Raji (cell line): Measurements from ENCODE around the gene FAM53B.

ENCODE experiments used
- POLR2A ChIP-seq: IDR thresholded peaks from 2 replicates; pipeline ENCODE4 v1.6.1; 2011; ENCODE audit warnings: low read depth, low read length, control low read depth; ENCODE audit not compliant: insufficient read depth

Gene FAM53B

DNA sequence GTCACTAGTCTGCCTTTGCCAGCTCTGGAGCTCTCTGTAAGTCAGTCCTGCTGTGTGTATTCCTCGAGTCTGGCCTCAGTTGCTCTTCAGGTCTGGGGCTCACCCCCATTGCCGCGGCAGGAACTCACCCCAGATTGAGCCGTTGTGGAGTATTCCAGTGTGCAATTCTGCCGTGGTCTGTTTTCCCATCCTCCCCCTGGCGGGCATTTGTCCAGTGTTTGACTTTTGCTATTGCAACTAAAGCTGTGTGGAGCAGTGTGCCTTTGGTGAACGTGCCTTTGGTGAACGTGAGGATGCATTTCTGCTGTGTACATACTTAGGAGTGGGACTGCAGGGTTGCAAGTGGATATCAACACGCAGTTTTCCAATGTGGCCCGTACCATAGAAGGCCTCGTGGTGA is 134.5 kb downstream of the FAM53B start:
- no peak for TF ChIP-seq POLR2A

DNA sequence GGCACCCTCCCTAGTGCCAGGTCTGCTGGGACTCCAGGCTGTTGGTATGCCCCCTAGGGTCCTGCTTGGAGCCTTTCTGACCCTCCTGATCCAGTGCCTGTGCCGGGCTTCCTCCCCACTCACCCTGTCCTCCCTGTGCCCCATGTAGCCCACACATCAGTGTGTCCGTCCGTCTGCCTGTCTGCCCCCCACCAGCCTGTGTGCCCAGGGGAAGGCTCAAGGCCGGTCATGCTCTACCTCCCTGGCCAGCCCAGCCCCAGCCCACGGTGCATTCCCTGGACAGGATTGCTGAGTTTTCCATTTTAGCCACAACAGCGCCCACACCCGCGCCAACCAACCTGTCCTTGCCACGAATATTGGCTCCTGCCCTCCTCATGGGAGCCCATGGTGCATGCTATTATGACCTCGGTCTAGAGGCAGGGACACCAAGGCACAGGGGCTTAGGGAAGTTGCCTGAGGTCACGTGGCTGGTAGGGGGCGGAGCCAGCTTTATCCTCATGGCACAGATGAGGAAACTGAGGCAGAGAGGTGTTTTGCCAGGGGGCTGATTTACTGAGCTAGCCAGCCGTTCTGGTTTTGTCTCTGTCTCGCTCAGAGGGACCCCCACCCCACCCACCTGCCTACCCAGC is 136.0 kb downstream of the FAM53B start:
- no peak for TF ChIP-seq POLR2A

- TF ChIP-seq POLR2A, result no peak
Observed at GRCh38 chr10:124607693-124608092, 136.5 kb downstream of the FAM53B start.

DNA sequence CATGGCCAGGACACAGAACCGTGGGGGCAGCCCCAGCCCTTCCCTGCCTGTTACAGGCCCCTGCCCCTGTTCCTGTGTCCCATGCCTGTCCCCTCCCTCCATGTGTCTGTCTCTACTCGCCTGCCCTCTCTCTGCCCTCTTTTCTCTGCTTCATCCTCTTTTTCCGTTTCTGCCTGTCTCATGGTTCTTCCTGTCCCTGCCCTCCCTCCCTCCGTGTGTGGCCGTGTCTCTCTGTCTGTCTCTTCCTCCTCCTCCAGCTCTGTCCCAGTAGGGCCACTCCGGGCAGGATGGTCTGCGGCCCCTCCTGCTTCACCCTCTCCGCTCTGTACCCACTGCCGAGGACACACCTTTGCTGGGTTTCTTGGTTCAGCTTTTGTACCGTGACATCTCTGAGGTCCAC is 137.4 kb downstream of the FAM53B start:
- no peak for TF ChIP-seq POLR2A

- no peak for TF ChIP-seq POLR2A
Observed at GRCh38 chr10:124605856-124606812, 138.0 kb downstream of the FAM53B start.

GRCh38 chr10:124605481-124605855 is 138.7 kb downstream of the FAM53B start:
- no peak for TF ChIP-seq POLR2A

GRCh38 chr10:124605001-124605370 is 139.2 kb downstream of the FAM53B start:
- no peak for TF ChIP-seq POLR2A

GRCh38 chr10:124604214-124605000 is 139.8 kb downstream of the FAM53B start:
- TF ChIP-seq POLR2A, result no peak

- TF ChIP-seq POLR2A, result no peak
Observed at GRCh38 chr10:124603376-124604213, 140.6 kb downstream of the FAM53B start.

DNA sequence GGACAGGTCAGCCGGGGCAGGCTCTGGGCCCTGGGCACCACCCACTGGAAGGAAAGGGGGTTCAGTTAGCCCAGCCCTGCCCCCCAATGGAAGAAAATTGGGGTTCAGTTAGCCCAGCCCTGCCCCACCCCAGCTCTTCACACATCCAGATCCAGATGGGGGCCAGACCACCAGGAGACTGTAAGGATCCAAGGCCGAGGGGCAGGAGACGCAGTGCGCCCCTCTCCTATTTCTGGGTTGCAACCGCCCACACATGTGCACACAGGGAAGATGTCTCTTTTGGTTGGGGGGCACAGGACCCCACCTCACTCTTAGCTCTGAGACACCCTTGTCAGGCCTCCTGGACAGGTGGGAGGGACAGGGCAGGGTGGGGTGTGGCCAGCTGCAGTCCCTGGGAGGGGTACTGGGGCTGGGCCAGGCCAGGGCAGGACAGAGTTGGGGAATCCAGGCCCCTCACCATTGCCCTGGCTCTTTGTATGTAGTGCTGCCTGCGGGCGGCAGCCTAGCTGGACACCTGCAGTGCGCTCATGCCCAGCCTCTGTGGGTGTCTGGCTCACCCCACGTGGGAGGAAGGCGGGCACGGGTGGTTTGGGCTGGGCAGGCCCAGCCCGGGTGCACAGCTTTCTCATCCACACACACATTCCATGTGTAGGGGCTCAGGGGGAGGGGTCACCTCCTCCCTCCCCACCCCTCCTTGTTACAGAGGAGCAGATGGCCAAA is 141.4 kb downstream of the FAM53B start:
- TF ChIP-seq POLR2A, result no peak

- no peak for TF ChIP-seq POLR2A
Observed at GRCh38 chr10:124602121-124602561, 142.0 kb downstream of the FAM53B start.

GRCh38 chr10:124601431-124602120 is 142.6 kb downstream of the FAM53B start:
- peak; percentile 26; the same call in 1 of the 2 replicates for TF ChIP-seq POLR2A

DNA sequence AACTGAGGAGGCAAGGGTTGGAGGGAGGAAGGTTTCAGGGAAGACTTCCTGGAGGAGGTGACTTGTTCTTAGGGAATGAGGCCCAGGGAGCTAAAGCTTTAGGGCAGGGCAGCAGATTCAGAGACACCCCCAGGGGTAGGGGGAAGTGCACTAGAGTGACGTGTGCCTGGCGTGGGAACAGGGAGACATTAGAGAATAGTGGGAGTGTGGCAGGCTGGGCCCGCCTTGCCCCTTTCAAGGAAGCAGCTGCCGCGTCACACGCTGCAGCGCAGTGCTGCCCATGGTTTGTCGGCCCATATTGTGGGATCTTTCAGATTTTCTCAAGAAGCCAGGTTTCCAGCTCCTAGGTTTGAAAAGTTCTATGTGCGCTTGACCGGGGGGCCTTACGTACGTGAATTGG is 143.2 kb downstream of the FAM53B start:
- TF ChIP-seq POLR2A, result no peak

GRCh38 chr10:124600051-124600880 is 143.9 kb downstream of the FAM53B start:
- TF ChIP-seq POLR2A, result no peak
